Neural cell (in vitro differentiated cells): Measurements from ENCODE around the gene NEUROG3.

Source experiments
- EP300 ChIP-seq: fragments of 450-650 bp; conservative IDR thresholded peaks from 2 replicates; pipeline ENCODE4 v1.6.1; 2014; ENCODE audit warnings: antibody characterized with exemption, mild to moderate bottlenecking, moderate library complexity; ENCODE audit not compliant: poor library complexity, severe bottlenecking
- EZH2 ChIP-seq: fragments of 200-600, 300-800 bp; shearing (Covaris generic), sonication (generic); IDR thresholded peaks from 2 replicates; pipeline ENCODE4 v1.6.1; 2014; ENCODE audit warnings: antibody characterized with exemption, low read length, borderline replicate concordance, mild to moderate bottlenecking; ENCODE audit not compliant: insufficient read depth, poor library complexity, severe bottlenecking
- MXI1 ChIP-seq: fragments of 450-650 bp; conservative IDR thresholded peaks from 2 replicates; pipeline ENCODE4 v1.6.1; 2014; ENCODE audit warnings: antibody characterized with exemption, mild to moderate bottlenecking; ENCODE audit not compliant: poor library complexity, severe bottlenecking
- POLR2AphosphoS5 ChIP-seq: IDR thresholded peaks from 2 replicates; pipeline ENCODE4 v1.6.1; 2012
- RAD21 ChIP-seq: fragments of 450-650 bp; conservative IDR thresholded peaks from 2 replicates; pipeline ENCODE4 v1.6.1; 2014; ENCODE audit warnings: antibody characterized with exemption, mild to moderate bottlenecking, moderate library complexity
- SMC3 ChIP-seq: fragments of 450-650 bp; conservative IDR thresholded peaks from 2 replicates; pipeline ENCODE4 v1.6.1; 2014; ENCODE audit warnings: antibody characterized with exemption, mild to moderate bottlenecking, moderate library complexity; ENCODE audit not compliant: poor library complexity
- TAF1 ChIP-seq: IDR thresholded peaks from 2 replicates; pipeline ENCODE4 v1.6.1; 2012; ENCODE audit warnings: low read depth
- TF ChIP-seq, protein P1 (sequence below): fragments of 450-650 bp; IDR thresholded peaks from 2 replicates; pipeline ENCODE4 v1.5.1; 2014; ENCODE audit warnings: antibody characterized with exemption, mild to moderate bottlenecking, moderate library complexity; ENCODE audit not compliant: poor library complexity, severe bottlenecking
- TF ChIP-seq, protein P2 (sequence below): IDR thresholded peaks from 2 replicates; pipeline ENCODE4 v1.6.1; 2012; ENCODE audit warnings: borderline replicate concordance

DNA sequence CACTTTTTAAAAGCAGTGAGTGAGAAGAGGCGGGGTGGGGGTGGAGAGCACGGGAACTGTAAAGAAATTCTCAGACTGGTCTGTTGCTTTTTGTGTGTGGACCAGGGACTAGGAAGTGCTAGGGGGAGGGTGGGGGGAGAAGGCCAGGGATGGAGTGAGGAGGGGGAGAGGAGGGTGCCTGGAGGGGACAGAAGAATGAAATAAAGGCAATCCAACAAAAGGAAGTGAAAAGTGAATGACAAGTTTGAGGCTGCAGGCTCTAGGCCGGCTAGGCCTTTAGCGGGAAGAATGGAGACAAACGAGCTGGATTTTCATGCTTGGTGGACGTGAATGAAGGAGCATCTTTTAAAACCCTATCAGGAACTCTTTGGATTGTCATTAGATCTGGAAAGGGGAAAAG lies 13.7 kb downstream of the NEUROG3 start:
- TF ChIP-seq, protein P1, sequence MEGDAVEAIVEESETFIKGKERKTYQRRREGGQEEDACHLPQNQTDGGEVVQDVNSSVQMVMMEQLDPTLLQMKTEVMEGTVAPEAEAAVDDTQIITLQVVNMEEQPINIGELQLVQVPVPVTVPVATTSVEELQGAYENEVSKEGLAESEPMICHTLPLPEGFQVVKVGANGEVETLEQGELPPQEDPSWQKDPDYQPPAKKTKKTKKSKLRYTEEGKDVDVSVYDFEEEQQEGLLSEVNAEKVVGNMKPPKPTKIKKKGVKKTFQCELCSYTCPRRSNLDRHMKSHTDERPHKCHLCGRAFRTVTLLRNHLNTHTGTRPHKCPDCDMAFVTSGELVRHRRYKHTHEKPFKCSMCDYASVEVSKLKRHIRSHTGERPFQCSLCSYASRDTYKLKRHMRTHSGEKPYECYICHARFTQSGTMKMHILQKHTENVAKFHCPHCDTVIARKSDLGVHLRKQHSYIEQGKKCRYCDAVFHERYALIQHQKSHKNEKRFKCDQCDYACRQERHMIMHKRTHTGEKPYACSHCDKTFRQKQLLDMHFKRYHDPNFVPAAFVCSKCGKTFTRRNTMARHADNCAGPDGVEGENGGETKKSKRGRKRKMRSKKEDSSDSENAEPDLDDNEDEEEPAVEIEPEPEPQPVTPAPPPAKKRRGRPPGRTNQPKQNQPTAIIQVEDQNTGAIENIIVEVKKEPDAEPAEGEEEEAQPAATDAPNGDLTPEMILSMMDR, result no peak
- TF ChIP-seq POLR2AphosphoS5 (no peak), EP300 (no peak), EZH2 (no peak), SMC3 (no peak), TAF1 (no peak), RAD21 (no peak), MXI1 (no peak)
- TF ChIP-seq, protein P2, sequence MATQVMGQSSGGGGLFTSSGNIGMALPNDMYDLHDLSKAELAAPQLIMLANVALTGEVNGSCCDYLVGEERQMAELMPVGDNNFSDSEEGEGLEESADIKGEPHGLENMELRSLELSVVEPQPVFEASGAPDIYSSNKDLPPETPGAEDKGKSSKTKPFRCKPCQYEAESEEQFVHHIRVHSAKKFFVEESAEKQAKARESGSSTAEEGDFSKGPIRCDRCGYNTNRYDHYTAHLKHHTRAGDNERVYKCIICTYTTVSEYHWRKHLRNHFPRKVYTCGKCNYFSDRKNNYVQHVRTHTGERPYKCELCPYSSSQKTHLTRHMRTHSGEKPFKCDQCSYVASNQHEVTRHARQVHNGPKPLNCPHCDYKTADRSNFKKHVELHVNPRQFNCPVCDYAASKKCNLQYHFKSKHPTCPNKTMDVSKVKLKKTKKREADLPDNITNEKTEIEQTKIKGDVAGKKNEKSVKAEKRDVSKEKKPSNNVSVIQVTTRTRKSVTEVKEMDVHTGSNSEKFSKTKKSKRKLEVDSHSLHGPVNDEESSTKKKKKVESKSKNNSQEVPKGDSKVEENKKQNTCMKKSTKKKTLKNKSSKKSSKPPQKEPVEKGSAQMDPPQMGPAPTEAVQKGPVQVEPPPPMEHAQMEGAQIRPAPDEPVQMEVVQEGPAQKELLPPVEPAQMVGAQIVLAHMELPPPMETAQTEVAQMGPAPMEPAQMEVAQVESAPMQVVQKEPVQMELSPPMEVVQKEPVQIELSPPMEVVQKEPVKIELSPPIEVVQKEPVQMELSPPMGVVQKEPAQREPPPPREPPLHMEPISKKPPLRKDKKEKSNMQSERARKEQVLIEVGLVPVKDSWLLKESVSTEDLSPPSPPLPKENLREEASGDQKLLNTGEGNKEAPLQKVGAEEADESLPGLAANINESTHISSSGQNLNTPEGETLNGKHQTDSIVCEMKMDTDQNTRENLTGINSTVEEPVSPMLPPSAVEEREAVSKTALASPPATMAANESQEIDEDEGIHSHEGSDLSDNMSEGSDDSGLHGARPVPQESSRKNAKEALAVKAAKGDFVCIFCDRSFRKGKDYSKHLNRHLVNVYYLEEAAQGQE, result no peak
